A673 (cell line): ENCODE results near the gene NKX1-1. TPM values are rescaled to one million over a fixed set of nuclear protein-coding genes. Genes with fewer than 3 reads are reported as not detected.

Source experiments
- BruUV-seq: library from RNA; stranded (reverse); fragments of 400-500 nt; replicated peaks from 2 replicates; lab custom pipeline; 2021; lab: Mats Ljungman, UMichigan
- CTCF ChIA-PET: fragments of 300-600 bp; sonication (Branson Sonifier 250); formaldehyde crosslinking; loops from one replicate; lab custom pipeline; 2022; ENCODE audit warnings: antibody characterized with exemption; lab: Charles Lee
- POLR2A ChIA-PET: fragments of 300-600 bp; sonication (Branson Sonifier 250); formaldehyde crosslinking; loops from one replicate; lab custom pipeline; 2022; ENCODE audit warnings: antibody characterized with exemption; ENCODE audit not compliant: low non-redundant PET; lab: Charles Lee
- DNase-seq: peaks from one replicate; pipeline ENCODE4 v3.0.0-alpha.2; 2015; ENCODE audit warnings: low spot score
- H3K27ac ChIP-seq: fragments of 200-600 bp; sonication (generic); 2 replicates; pipeline ENCODE4 v1.5.1; 2016; ENCODE audit warnings: mixed run types, low read depth, mild to moderate bottlenecking, mixed read lengths, antibody characterized with exemption, low read length; ENCODE audit not compliant: poor library complexity, severe bottlenecking
- H3K27me3 ChIP-seq: fragments of 200-600 bp; sonication (generic); replicated peaks from 2 replicates; pipeline ENCODE4 v1.6.1; 2017; ENCODE audit warnings: mixed run types, low read depth, mild to moderate bottlenecking, mixed read lengths, antibody characterized with exemption, low read length; ENCODE audit not compliant: insufficient read depth, poor library complexity
- H3K36me3 ChIP-seq: fragments of 200-600 bp; sonication (generic); 2 replicates; pipeline ENCODE4 v1.6.1; 2016; ENCODE audit warnings: mixed run types, mild to moderate bottlenecking, mixed read lengths, antibody characterized with exemption, low read length; ENCODE audit not compliant: insufficient read depth, poor library complexity, severe bottlenecking
- H3K4me1 ChIP-seq: fragments of 200-600 bp; sonication (generic); 2 replicates; pipeline ENCODE4 v1.6.1; 2017; ENCODE audit warnings: mixed run types, mild to moderate bottlenecking, mixed read lengths, antibody characterized with exemption, low read length; ENCODE audit not compliant: insufficient read depth, poor library complexity, severe bottlenecking
- H3K4me3 ChIP-seq: fragments of 200-600 bp; sonication (generic); 2 replicates; pipeline ENCODE4 v1.5.1; 2016; ENCODE audit warnings: low read depth, mixed run types, mild to moderate bottlenecking, mixed read lengths, low read length; ENCODE audit not compliant: poor library complexity, severe bottlenecking
- H3K9me3 ChIP-seq: fragments of 200-600 bp; sonication (generic); 2 replicates; pipeline ENCODE4 v1.6.1; 2016; ENCODE audit warnings: mixed run types, low read depth, mild to moderate bottlenecking, mixed read lengths, antibody characterized with exemption, low read length; ENCODE audit not compliant: poor library complexity, severe bottlenecking
- CTCF ChIP-seq: fragments of 300-800, 200-600 bp; sonication (generic); conservative IDR thresholded peaks from 2 replicates; pipeline ENCODE4 v1.5.1; 2017; ENCODE audit warnings: low read depth, mild to moderate bottlenecking, antibody characterized with exemption, low read length, moderate library complexity, mixed read lengths
- EZH2 ChIP-seq: fragments of 200-600 bp; sonication (generic); IDR thresholded peaks from 2 replicates; pipeline ENCODE4 v1.6.1; 2017; ENCODE audit warnings: borderline replicate concordance, low read depth, mild to moderate bottlenecking, mixed read lengths, antibody characterized with exemption, low read length; ENCODE audit not compliant: poor library complexity, severe bottlenecking
- intact Hi-C: fragments of 100-400 bp; cut with micrococcal nuclease; formaldehyde crosslinking; loops from one replicate; pipeline ENCODE4 v1.10.0; 2022; ENCODE audit not compliant: unreplicated experiment
- total RNA-seq: library from RNA; stranded (reverse); gene quantifications from 2 replicates; pipeline ENCODE4 v1.2.3, GENCODE V29; 2021

Gene NKX1-1
- total RNA-seq, 1 experiment from 2014 or later, result not detected

- H3K36me3 ChIP-seq, result no peaks in the 10 kb centered on the region
- no peak for TF ChIP-seq CTCF
- no peak for TF ChIP-seq EZH2
- ChIA-PET CTCF (no interaction called here), POLR2A (no interaction called here)
- intact Hi-C loops, result no loop called here
- no peaks in the 10 kb centered on the region for H3K9me3 ChIP-seq
- no peak overlapping the region for H3K27ac ChIP-seq
- no peaks in the 10 kb centered on the region for H3K4me1 ChIP-seq
- H3K4me3 ChIP-seq, result no peak overlapping the region
- H3K27me3 ChIP-seq, result peaks cover 89% of the 10 kb centered on the region
- no peak for DNase-seq
- no TSS peak for BruUV-seq
Observed at GRCh38 chr4:1418494-1419285, 12.4 kb upstream of the NKX1-1 start.

GRCh38 chr4:1417522-1418390 lies 11.5 kb upstream of the NKX1-1 start:
- Histone ChIP-seq H3K27ac (no peak overlapping the region), H3K9me3 (no peaks in the 10 kb centered on the region), H3K4me1 (no peaks in the 10 kb centered on the region), H3K36me3 (no peaks in the 10 kb centered on the region), H3K27me3 (peaks cover 89% of the 10 kb centered on the region), H3K4me3 (no peak overlapping the region)
- DNase-seq, result no peak
- TF ChIP-seq CTCF, result no peak
- TF ChIP-seq EZH2, result no peak
- intact Hi-C loops, result no loop called here
- ChIA-PET CTCF (no interaction called here), POLR2A (no interaction called here)
- BruUV-seq, result no TSS peak

GRCh38 chr4:1416948-1417260 lies 10.7 kb upstream of the NKX1-1 start:
- Histone ChIP-seq H3K27ac (no peak overlapping the region), H3K36me3 (no peaks in the 10 kb centered on the region), H3K27me3 (peaks cover 88% of the 10 kb centered on the region), H3K4me3 (no peak overlapping the region), H3K4me1 (no peaks in the 10 kb centered on the region), H3K9me3 (no peaks in the 10 kb centered on the region)
- BruUV-seq, result no TSS peak
- ChIA-PET CTCF (no interaction called here), POLR2A (no interaction called here)
- intact Hi-C loops, result no loop called here
- TF ChIP-seq CTCF (no peak), EZH2 (no peak)
- no peak for DNase-seq
